HG02938 (cell line): ENCODE measurements around the gene CYB5B.
A peak's percentile ranks its signal among the peaks of the same experiment; 100 is the strongest.
"Not testable (repeated sequence)": the region's sequence is repeated elsewhere in the genome, so short reads cannot be mapped to it uniquely, and the experiment has no call there.

Experiments
- ATAC-seq: cut with Tn5 transposase; IDR thresholded peaks from one replicate; pipeline ENCODE4 v1.9.1; 2021; ENCODE audit warnings: mild to moderate bottlenecking, moderate library complexity; ENCODE audit not compliant: unreplicated experiment

Gene CYB5B

DNA sequence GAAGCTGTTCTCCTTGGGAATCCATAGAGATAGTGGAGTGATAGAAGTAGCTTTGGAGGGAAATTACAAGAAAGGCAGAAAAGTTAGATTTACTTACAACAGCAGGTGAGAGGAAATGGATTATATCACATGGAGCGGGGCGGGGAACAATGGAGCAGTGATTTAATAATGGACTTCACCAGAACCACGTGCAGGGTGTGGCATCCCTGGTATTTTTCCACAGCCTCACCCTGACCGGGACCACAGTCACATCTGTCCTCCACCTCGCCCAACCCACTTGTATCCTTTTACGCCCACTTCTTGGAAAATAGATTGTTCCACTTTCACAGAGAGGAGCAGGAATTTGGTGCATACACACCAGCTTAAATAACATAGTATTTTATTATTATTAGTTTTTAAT lies 15.9 kb upstream of the CYB5B start:
- ATAC-seq = no peak

DNA sequence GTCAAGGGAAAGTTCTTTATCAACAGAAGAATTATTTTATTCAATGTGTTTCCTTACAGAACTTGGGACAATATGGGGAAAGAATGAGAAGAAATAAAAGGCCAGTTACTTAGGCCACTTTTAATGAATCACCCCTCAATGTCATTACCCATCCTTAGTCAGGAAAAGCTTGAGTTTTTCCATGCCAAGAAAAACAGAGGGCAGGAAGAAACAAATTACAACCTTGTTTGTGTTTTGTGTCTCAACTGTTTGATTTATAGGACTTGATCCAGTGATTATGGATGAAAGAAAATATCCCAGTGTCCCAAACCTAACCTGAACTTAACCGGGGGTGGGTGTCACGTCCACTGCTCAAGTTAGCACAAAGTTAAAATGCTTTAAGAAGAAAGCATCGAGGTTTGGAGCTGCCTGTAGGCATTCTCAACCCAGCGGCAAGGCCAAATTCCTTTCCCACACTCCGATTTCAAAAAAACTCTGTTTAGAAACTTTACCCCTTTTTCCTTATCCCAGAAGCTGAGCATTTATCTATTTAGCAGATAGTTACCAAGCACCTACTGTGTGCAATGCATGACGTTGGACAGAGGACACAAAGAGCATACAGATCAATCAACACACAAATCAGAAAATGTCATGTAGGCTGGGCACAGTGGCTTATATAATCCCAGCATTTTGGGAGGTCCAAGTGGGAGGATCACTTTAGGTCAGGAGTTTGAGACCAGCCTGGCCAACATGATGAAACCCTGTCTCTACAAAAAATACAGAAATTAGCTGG lies 14.0 kb upstream of the CYB5B start:
- ATAC-seq = no peak

DNA sequence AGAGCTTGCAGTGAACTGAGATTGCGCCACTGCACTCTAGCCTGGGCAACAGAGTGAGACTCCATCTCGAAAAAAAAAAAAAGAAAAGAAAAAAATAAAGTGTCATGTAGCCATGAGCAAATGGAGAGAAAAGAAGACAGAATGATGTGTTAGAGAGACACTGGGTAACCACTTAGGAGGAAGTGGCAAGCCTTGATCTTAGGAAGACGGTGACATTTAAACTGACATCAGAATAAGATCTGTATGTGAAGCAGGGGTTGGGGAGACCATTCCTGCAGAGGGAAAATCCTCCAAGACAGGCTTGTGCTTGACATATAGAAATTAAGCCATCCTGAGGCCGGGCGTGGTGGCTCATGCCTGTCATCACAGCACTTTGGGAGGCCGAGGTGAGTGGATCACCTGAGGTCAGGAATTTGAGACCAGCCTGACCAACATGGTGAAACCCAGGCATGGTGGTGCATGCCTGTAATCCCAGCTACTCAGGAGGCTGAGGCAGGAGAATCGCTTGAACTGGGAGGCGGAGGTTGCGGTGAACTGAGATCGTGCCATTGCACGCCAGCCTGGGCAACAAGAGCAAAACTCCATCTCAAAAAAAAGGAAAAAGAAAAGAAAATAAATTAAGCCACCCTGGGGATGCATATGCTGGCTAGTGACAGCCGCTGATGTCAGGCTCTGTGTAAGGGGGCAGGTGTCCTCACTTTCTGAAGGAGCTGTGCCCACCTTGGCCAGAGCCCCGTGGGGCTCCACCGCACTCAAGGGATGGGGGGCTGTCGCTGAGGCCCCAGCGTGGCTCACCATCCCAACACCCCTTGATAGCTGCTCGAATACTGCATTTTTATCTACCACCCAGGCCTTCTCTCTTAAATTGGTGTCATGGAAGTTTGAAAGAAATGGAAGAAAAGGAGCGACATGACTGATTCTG lies 13.1 kb upstream of the CYB5B start:
- ATAC-seq = no peak

DNA sequence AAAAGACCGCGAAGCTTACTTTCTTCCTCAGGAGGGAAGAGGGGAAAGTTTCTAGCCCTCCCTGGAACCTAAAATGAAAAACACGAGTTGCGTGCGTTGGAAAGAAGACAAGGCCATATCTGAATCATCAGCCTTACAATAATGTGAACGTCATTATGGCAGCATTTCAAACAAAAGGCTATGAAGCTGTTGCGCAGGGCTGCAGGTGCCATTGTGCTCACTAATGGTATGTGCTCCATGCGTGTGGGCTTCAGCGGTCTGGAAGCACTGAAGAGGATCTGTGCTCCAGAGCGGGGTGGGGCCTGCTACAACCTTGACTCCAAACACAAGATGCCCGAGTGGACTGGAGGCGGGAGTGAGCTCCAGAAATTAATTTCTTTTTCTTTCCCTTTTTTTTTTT lies 12.1 kb upstream of the CYB5B start:
- no peak for ATAC-seq

- no peak for ATAC-seq
These were observed 11.3 kb upstream of the CYB5B start for GRCh38 chr16:69413045-69413664.

- ATAC-seq = no peak
These were observed 6.8 kb upstream of the CYB5B start for GRCh38 chr16:69417520-69418199.

- ATAC-seq = no peak
These were observed 4.5 kb upstream of the CYB5B start for GRCh38 chr16:69419956-69420355.

GRCh38 chr16:69423189-69423588 lies 1.2 kb upstream of the CYB5B start:
- ATAC-seq = no peak

- peak; percentile 5 for ATAC-seq
These were observed 741 bp downstream of the CYB5B start for GRCh38 chr16:69424935-69425784.

DNA sequence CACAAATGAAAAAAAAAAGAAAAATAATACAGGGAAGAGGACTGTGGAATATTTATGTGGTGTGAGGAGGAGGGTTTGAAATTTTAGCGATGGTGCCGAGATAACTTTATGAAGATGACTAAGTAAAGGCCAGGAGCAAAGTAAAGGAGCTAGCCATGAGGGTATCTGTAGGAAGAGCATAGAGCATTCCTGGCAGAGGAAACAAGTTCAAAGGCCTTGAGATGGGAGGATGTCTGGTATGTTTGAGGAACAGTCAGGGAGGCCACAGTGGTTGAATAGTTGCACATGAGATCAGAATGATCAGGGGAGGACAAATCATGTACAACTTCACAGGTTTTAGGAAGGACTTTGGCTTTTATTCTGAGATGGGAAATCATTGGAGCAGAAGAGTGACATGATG lies 4.2 kb downstream of the CYB5B start:
- ATAC-seq = no peak

GRCh38 chr16:69429058-69429640 lies 4.7 kb downstream of the CYB5B start:
- not testable (repeated sequence) for ATAC-seq

DNA sequence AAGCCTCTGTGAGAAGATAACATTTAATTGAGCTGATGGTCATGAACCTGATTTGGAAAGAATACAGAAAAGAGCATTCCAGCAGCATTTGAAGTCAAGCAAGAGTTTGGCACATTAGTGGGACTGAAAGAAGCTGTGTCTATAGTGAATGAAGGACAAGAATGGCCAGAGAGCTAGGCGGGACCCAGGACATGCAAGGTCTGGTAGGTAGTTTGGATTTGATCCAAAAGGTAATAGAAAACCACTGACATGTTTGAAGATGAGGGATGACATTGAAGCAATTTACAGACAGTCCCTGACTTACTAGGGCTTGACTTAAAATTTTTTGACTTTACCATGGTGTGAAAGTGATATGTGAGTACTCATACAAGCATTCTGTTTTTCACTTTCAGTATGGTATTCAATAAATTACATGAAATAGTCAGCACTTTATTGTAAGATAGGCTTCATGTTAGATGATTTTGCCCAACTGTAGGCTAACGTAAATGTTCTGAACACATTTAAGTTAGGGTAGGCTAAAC lies 7.6 kb downstream of the CYB5B start:
- no peak for ATAC-seq

GRCh38 chr16:69434066-69434465 lies 9.6 kb downstream of the CYB5B start:
- no peak for ATAC-seq

GRCh38 chr16:69435977-69436820 lies 11.8 kb downstream of the CYB5B start:
- no peak for ATAC-seq

DNA sequence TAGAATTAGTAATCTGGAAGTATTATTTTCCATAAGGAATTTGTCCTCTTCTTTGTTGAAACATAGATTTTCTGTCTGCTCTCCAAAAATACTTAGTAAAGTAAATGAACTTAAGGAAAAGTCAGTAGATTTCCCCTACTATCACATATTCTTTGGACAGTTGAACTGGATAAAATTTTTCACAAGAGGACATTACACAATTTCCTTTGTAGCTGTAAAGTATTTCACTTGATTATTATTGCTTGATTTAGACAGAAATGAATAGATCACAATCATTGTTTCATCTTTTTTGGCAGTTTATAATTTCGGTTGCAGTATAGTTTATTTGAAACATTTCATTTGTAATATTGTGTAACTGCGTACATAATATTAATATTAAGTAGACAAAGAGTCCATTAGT lies 12.5 kb downstream of the CYB5B start:
- ATAC-seq = no peak

GRCh38 chr16:69438465-69438864 lies 14.0 kb downstream of the CYB5B start:
- no peak for ATAC-seq

DNA sequence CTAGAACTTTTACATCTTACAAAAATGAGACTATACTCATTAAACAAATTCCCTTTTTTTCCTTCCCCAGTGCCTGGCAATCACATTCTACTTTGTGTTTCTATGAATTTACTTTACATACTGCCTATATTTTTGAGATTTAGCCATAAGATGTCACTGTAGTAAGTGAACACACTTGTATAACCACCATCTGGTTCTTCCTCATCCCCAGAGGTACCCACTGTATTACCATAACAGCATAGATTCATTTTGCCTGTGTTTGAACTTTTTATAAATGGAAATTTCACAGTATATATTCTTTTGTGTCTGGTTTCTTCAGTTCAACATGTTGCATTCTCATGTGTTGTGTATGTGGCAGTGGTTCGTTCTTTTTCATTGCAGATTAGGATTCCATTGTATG lies 15.8 kb downstream of the CYB5B start:
- no peak for ATAC-seq

- ATAC-seq = not testable (repeated sequence)
These were observed 16.6 kb downstream of the CYB5B start for GRCh38 chr16:69441030-69441429.
